NCI-H146 (cell line): ENCODE data around the gene RNMT.

ENCODE experiments used
- DNase-seq: peaks from one replicate; lab custom pipeline; 2025; lab: John Stamatoyannopoulos, UW

The RNMT gene

GRCh38 chr18:13811993-13812392 lies 85.5 kb downstream of the RNMT start:
- no peak for DNase-seq

GRCh38 chr18:13813271-13813849 lies 86.9 kb downstream of the RNMT start:
- peak; percentile 52 for DNase-seq
